MCF 10A (cell line): Measurements from ENCODE around the gene RHBDD3. TPM values are rescaled to one million over a fixed set of nuclear protein-coding genes. Genes with fewer than 3 reads are reported as not detected.

ENCODE experiments used
- BruUV-seq: library from RNA; stranded (reverse); fragments of 400-500 nt; replicated peaks from 2 replicates; lab custom pipeline; 2021; lab: Mats Ljungman, UMichigan
- CTCF ChIA-PET: fragments of 300-600 bp; sonication (Branson Sonifier 250); formaldehyde crosslinking; extraction: SDS; loops from one replicate; lab custom pipeline; 2021; ENCODE audit warnings: antibody characterized with exemption, inconsistent platforms; lab: Yijun Ruan, JAX
- POLR2A ChIA-PET: fragments of 300-600, 350-650 bp; sonication (Branson Sonifier 250); formaldehyde crosslinking; extraction: SDS; loops from one replicate; lab custom pipeline; 2020; ENCODE audit warnings: antibody characterized with exemption, inconsistent platforms; lab: Yijun Ruan, JAX
- DNase-seq: peaks from one replicate; pipeline ENCODE4 v3.0.0-alpha.2; 2018; ENCODE audit not compliant: unreplicated experiment
- H3K27ac Mint-ChIP-seq: one replicate; pipeline ENCODE4 v1.8.0; 2022; ENCODE audit warnings: mild to moderate bottlenecking, low read depth, mixed read lengths; ENCODE audit not compliant: unreplicated experiment
- H3K27me3 Mint-ChIP-seq: one replicate; pipeline ENCODE4 v1.8.0; 2022; ENCODE audit warnings: mixed read lengths; ENCODE audit not compliant: insufficient read depth, unreplicated experiment
- H3K36me3 Mint-ChIP-seq: one replicate; pipeline ENCODE4 v1.8.0; 2022; ENCODE audit warnings: mild to moderate bottlenecking, moderate library complexity, mixed read lengths; ENCODE audit not compliant: insufficient read depth, unreplicated experiment
- H3K4me1 Mint-ChIP-seq: one replicate; pipeline ENCODE4 v1.8.0; 2022; ENCODE audit warnings: mixed read lengths; ENCODE audit not compliant: insufficient read depth, unreplicated experiment
- H3K4me3 Mint-ChIP-seq: one replicate; pipeline ENCODE4 v1.8.0; 2022; ENCODE audit warnings: mild to moderate bottlenecking, moderate library complexity, mixed read lengths; ENCODE audit not compliant: unreplicated experiment
- H3K9me3 Mint-ChIP-seq: one replicate; pipeline ENCODE4 v1.8.0; 2022; ENCODE audit warnings: mixed read lengths; ENCODE audit not compliant: unreplicated experiment
- intact Hi-C: fragments of 100-400 bp; cut with micrococcal nuclease; formaldehyde crosslinking; loops from 2 replicates; pipeline ENCODE4 v1.14.1; 2022
- total RNA-seq: library from RNA; stranded (reverse); gene quantifications from 2 replicates; pipeline ENCODE4 v1.2.3, GENCODE V29; 2022
- TF ChIP-seq, protein P1 (sequence below): fragments of 200-600 bp; IDR thresholded peaks from one replicate; pipeline ENCODE4 v1.8.0; 2022; ENCODE audit warnings: antibody characterized with exemption, mild to moderate bottlenecking; ENCODE audit not compliant: unreplicated experiment

The RHBDD3 gene
- total RNA-seq, 1 experiment from 2014 or later: 32.5 TPM

DNA sequence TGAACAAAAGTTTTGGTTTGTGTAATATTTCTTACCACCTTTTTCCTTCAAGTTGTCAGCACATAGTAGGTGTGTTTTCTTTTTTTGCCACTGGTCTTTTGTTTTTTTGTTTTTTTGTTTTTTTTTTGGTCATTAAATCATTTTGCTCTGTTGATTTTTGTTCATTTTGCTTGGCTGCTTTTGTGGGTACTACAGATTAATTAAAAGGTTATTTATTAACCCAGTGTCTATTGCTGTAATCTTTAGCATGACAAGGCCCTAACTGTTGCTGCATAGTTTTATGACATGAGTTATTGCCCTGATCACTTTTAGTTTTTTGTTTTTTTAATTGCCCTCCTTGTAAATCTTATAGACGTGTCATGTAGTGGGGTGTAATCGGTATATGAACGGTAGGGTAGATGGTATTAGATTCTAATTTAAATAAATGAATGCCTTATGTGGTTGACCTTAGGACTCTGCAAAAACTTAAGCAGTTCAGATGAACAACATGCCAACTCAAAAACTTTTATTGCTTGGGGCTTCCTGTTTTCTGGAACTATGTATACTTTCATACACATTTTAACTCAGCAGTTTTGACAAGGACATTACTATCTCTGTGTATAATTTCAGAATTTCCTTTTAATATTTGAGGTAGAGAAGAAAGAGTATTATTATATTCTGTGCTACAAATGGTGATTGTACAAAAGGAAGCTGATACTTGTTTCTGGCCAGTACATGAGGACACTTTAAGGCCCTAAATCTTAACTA is 8.2 kb upstream of the RHBDD3 start:
- no peaks in the 10 kb centered on the region for H3K9me3 Mint-ChIP-seq
- no peaks in the 10 kb centered on the region for H3K27me3 Mint-ChIP-seq
- no peak for DNase-seq
- ChIA-PET CTCF (interaction anchor here (1.3 kb wide), 1 partner anchor 30 kb away, joined by 4 read pairs; no protein-coding TSS in a partner anchor), POLR2A (interaction anchor here (1.0 kb wide), 1 partner anchor 8 kb away, joined by 4 read pairs; the partner anchor contains the start of gene EWSR1)
- TF ChIP-seq, protein P1, sequence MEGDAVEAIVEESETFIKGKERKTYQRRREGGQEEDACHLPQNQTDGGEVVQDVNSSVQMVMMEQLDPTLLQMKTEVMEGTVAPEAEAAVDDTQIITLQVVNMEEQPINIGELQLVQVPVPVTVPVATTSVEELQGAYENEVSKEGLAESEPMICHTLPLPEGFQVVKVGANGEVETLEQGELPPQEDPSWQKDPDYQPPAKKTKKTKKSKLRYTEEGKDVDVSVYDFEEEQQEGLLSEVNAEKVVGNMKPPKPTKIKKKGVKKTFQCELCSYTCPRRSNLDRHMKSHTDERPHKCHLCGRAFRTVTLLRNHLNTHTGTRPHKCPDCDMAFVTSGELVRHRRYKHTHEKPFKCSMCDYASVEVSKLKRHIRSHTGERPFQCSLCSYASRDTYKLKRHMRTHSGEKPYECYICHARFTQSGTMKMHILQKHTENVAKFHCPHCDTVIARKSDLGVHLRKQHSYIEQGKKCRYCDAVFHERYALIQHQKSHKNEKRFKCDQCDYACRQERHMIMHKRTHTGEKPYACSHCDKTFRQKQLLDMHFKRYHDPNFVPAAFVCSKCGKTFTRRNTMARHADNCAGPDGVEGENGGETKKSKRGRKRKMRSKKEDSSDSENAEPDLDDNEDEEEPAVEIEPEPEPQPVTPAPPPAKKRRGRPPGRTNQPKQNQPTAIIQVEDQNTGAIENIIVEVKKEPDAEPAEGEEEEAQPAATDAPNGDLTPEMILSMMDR: no peak
- intact Hi-C loops: no loop called here
- no peak overlapping the region for H3K4me3 Mint-ChIP-seq
- no peak overlapping the region for H3K27ac Mint-ChIP-seq
- peaks cover 100% of the 10 kb centered on the region for H3K36me3 Mint-ChIP-seq
- BruUV-seq: no TSS peak
- H3K4me1 Mint-ChIP-seq: peaks cover 28% of the 10 kb centered on the region

DNA sequence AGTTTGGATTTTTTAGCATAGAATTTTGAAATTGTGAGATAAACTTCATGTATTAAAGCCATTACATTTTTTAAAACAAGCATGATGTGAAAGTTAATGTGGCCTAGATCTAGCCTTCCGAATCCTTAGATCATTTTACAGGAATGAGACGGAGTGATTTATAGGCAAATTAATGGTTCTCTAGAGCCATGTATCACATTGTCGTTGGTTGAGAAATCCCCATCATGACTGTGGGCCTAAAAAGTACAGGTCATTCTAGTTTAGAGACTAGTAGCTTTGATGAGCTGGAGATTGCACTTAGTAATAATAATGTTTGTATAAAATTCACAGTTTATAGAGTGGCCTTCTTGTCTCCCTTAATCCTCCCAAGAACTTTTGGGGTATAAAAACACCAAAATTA is 7.4 kb upstream of the RHBDD3 start:
- H3K4me3 Mint-ChIP-seq: no peak overlapping the region
- H3K9me3 Mint-ChIP-seq: no peaks in the 10 kb centered on the region
- intact Hi-C loops: no loop called here
- TF ChIP-seq, protein P1: no peak
- no peaks in the 10 kb centered on the region for H3K27me3 Mint-ChIP-seq
- DNase-seq: no peak
- H3K4me1 Mint-ChIP-seq: peaks cover 35% of the 10 kb centered on the region
- POLR2A ChIA-PET: no interaction called here
- BruUV-seq: no TSS peak
- H3K36me3 Mint-ChIP-seq: peaks cover 100% of the 10 kb centered on the region
- H3K27ac Mint-ChIP-seq: peak overlapping the region; percentile 23
- CTCF ChIA-PET: no interaction called here

DNA sequence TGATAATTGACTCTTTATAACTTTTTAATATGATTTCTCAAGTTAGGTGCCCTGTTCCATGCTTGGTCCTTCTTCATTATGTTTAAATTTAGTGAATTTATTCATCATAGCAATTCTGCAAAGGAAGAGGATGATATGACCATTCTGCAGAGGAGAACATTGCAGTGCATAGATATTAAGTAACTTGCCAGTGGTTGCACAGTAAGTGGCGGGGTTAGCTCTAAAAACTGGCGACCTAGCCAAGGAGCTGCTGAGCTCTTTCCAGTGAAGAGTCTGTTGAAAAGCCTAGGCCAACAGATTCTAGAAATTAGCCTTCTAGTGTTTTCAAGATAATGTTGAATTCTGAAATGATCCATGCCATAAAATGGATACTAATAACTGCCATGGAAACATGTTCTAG is 4.8 kb upstream of the RHBDD3 start:
- no TSS peak for BruUV-seq
- intact Hi-C loops: no loop called here
- no peak overlapping the region for H3K4me3 Mint-ChIP-seq
- ChIA-PET POLR2A (no interaction called here), CTCF (no interaction called here)
- H3K36me3 Mint-ChIP-seq: peaks cover 91% of the 10 kb centered on the region
- no peaks in the 10 kb centered on the region for H3K9me3 Mint-ChIP-seq
- no peak overlapping the region for H3K27ac Mint-ChIP-seq
- TF ChIP-seq, protein P1: no peak
- no peaks in the 10 kb centered on the region for H3K27me3 Mint-ChIP-seq
- no peak for DNase-seq
- peaks cover 35% of the 10 kb centered on the region for H3K4me1 Mint-ChIP-seq

DNA sequence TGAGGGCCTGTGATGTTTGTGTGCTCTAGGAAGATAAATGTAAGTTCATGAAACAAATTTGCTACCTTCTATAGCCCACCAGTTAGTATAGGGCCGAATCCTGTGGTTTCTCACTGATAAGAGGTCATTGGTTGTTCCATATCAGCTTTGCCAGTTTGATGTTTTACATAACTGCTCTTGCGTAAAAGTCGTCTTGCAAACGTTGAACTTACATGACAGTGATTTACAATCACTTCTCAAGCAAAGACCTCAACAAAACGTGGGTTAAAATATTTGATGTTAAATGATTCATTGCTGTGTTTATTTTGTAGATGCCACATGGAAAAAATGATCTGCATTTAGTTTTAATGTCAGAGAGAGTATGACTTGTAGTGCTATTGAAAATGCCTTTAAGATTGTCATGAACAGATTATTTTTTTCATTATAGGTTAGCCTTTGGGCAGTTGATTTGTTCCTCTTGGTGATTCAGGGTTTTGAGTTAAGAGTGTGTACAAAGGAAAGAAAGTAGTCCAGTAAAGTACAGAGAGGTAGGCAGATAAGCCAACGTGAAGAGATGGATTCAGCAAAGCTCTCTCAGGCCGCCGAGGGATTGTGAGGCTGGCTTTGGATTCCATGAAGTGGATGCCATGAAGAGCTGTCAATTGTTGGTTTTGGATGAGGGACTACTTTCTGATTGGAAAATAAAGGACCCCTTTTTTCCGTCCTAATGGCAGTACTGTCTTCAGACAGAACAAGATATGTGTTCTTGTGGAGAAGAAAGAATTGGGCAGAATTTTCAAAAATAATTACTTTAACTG is 2.9 kb upstream of the RHBDD3 start:
- peak; percentile 50 for DNase-seq
- no TSS peak for BruUV-seq
- TF ChIP-seq, protein P1: no peak
- peak overlapping the region; percentile 88 for H3K4me3 Mint-ChIP-seq
- H3K4me1 Mint-ChIP-seq: peaks cover 39% of the 10 kb centered on the region
- no peaks in the 10 kb centered on the region for H3K27me3 Mint-ChIP-seq
- ChIA-PET POLR2A (interaction anchor here (0.8 to 1.5 kb wide), 12 partner anchors 9 to 472 kb away, joined by 3 to 7 read pairs (median 4); partner anchors contain the start of genes GAS2L1 and XBP1), CTCF (interaction anchor here (0.7 kb wide), 1 partner anchor 55 kb away, joined by 3 read pairs; no protein-coding TSS in a partner anchor)
- peak overlapping the region; percentile 64 for H3K27ac Mint-ChIP-seq
- intact Hi-C loops: no loop called here
- no peaks in the 10 kb centered on the region for H3K9me3 Mint-ChIP-seq
- peaks cover 71% of the 10 kb centered on the region for H3K36me3 Mint-ChIP-seq
